ENCODE data around the gene TPK1.

TPK1 gene

GRCh38 chr7:144529269-144529926, 306.5 kb downstream of the TPK1 start:
- Histone ChIP-seq H3K27me3 (ENCODE audit: control insufficient read depth, insufficient read depth, low read length) (no peaks in the 10 kb centered on the region), H3K36me3 (ENCODE audit: control insufficient read depth, insufficient read depth, low read length) (no peaks in the 10 kb centered on the region), H3K4me2 (ENCODE audit: low read length) (no peak overlapping the region), H3K27ac (no peak overlapping the region), H3K4me1 (no peaks in the 10 kb centered on the region), H2AFZ (no peak overlapping the region), H3K9ac (no peak overlapping the region), H3K79me2 (no peaks in the 10 kb centered on the region), H3K9me3 (ENCODE audit: control insufficient read depth, low read length) (no peaks in the 10 kb centered on the region), H3K4me3 (ENCODE audit: low read depth, low read length) (no peak overlapping the region)
- no peak for TF ChIP-seq CTCF (IDR thresholded peaks at IDR 0.05)

- H3K27me3 ChIP-seq (ENCODE audit: control insufficient read depth, insufficient read depth, low read length) = no peaks in the 10 kb centered on the region
- no peaks in the 10 kb centered on the region for H3K36me3 ChIP-seq (ENCODE audit: control insufficient read depth, insufficient read depth, low read length)
- TF ChIP-seq CTCF (IDR thresholded peaks at IDR 0.05) = no peak
- no peak overlapping the region for H3K4me2 ChIP-seq (ENCODE audit: low read length)
- no peak overlapping the region for H3K4me3 ChIP-seq (ENCODE audit: low read depth, low read length)
- no peaks in the 10 kb centered on the region for H3K9me3 ChIP-seq (ENCODE audit: control insufficient read depth, low read length)
- H3K79me2 ChIP-seq = no peaks in the 10 kb centered on the region
- no peaks in the 10 kb centered on the region for H3K4me1 ChIP-seq
- H3K27ac ChIP-seq = no peak overlapping the region
- H3K9ac ChIP-seq = no peak overlapping the region
- no peak overlapping the region for H2AFZ ChIP-seq
These were observed 307.3 kb downstream of the TPK1 start for GRCh38 chr7:144528536-144529045.

GRCh38 chr7:144527051-144527471, 308.8 kb downstream of the TPK1 start:
- no peak overlapping the region for H3K9ac ChIP-seq
- no peak overlapping the region for H3K4me3 ChIP-seq (ENCODE audit: low read depth, low read length)
- H3K36me3 ChIP-seq (ENCODE audit: control insufficient read depth, insufficient read depth, low read length) = no peaks in the 10 kb centered on the region
- no peak overlapping the region for H3K27ac ChIP-seq
- no peak overlapping the region for H3K4me2 ChIP-seq (ENCODE audit: low read length)
- no peaks in the 10 kb centered on the region for H3K9me3 ChIP-seq (ENCODE audit: control insufficient read depth, low read length)
- no peaks in the 10 kb centered on the region for H3K4me1 ChIP-seq
- H2AFZ ChIP-seq = no peak overlapping the region
- no peaks in the 10 kb centered on the region for H3K27me3 ChIP-seq (ENCODE audit: control insufficient read depth, insufficient read depth, low read length)
- H3K79me2 ChIP-seq = no peaks in the 10 kb centered on the region
- no peak for TF ChIP-seq CTCF (IDR thresholded peaks at IDR 0.05)

- no peaks in the 10 kb centered on the region for H3K36me3 ChIP-seq (ENCODE audit: control insufficient read depth, insufficient read depth, low read length)
- H3K27ac ChIP-seq = no peak overlapping the region
- no peak for TF ChIP-seq CTCF (IDR thresholded peaks at IDR 0.05)
These were observed 309.9 kb downstream of the TPK1 start for GRCh38 chr7:144525956-144526355.

GRCh38 chr7:144524271-144524670, 311.6 kb downstream of the TPK1 start:
- H3K27ac ChIP-seq = no peak overlapping the region
- no peaks in the 10 kb centered on the region for H3K9me3 ChIP-seq (ENCODE audit: control insufficient read depth, low read length)
- no peaks in the 10 kb centered on the region for H3K27me3 ChIP-seq (ENCODE audit: control insufficient read depth, insufficient read depth, low read length)
- H3K4me2 ChIP-seq (ENCODE audit: low read length) = no peak overlapping the region
- no peaks in the 10 kb centered on the region for H3K36me3 ChIP-seq (ENCODE audit: control insufficient read depth, insufficient read depth, low read length)
- H3K9ac ChIP-seq = no peak overlapping the region
- no peaks in the 10 kb centered on the region for H3K4me1 ChIP-seq
- TF ChIP-seq CTCF (IDR thresholded peaks at IDR 0.05) = no peak
- no peak overlapping the region for H2AFZ ChIP-seq
- H3K4me3 ChIP-seq (ENCODE audit: low read depth, low read length) = no peak overlapping the region
- no peaks in the 10 kb centered on the region for H3K79me2 ChIP-seq

More at GRCh38 chr7:144525956-144526355, 309.9 kb downstream of the TPK1 start:
- no peaks in the 10 kb centered on the region for H3K9me3 ChIP-seq (ENCODE audit: control insufficient read depth, low read length)
- H3K9ac ChIP-seq = no peak overlapping the region
- H3K4me3 ChIP-seq (ENCODE audit: low read depth, low read length) = no peak overlapping the region
- H3K4me2 ChIP-seq (ENCODE audit: low read length) = no peak overlapping the region
- H3K27me3 ChIP-seq (ENCODE audit: control insufficient read depth, insufficient read depth, low read length) = no peaks in the 10 kb centered on the region
- no peak overlapping the region for H2AFZ ChIP-seq
- no peaks in the 10 kb centered on the region for H3K4me1 ChIP-seq
- no peaks in the 10 kb centered on the region for H3K79me2 ChIP-seq
